SIG-M5 (cell line): ENCODE results near the gene SBK2.

Experiments
- DNase-seq: peaks from one replicate; lab custom pipeline; 2025; lab: John Stamatoyannopoulos, UW

SBK2 gene

DNA sequence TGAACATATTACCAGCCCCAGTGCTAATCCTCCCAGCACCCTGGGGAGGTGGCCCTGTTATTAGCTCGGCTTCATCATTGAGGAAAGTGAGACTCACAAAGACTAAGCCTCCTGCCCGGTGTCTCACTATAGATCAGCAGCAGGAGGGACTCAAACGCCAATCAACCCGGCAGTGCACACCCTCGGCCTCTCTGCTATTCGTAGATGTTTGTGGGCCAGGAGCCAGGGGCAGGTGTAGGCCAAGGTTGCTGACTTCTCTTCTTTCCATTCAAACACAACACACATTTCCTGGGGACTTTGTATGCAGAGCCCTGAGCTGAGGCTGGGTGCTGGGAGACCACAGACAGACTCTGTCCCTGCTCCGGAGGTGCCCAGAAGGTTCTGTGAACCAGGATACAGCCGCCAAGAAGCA is 17.8 kb upstream of the SBK2 start:
- DNase-seq: no peak

DNA sequence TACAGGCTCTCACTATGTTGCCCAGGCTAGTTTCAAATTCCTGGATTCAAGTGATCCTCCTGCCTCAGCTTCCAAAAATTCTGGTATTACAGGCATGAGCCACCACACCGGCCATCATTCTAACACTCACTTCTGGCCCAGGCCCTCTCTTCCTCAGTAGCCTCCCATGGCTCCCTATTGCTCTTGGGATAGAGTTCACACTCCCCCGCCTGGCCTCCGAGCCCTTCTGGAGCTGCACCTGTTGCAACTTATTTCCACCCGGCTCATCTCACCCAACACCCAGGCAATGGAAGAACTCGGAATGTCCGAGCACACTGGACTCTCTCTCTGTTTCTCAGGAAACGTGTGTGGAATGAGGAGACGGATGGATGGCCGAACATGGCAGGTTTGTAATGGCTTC is 17.4 kb upstream of the SBK2 start:
- DNase-seq: no peak

DNA sequence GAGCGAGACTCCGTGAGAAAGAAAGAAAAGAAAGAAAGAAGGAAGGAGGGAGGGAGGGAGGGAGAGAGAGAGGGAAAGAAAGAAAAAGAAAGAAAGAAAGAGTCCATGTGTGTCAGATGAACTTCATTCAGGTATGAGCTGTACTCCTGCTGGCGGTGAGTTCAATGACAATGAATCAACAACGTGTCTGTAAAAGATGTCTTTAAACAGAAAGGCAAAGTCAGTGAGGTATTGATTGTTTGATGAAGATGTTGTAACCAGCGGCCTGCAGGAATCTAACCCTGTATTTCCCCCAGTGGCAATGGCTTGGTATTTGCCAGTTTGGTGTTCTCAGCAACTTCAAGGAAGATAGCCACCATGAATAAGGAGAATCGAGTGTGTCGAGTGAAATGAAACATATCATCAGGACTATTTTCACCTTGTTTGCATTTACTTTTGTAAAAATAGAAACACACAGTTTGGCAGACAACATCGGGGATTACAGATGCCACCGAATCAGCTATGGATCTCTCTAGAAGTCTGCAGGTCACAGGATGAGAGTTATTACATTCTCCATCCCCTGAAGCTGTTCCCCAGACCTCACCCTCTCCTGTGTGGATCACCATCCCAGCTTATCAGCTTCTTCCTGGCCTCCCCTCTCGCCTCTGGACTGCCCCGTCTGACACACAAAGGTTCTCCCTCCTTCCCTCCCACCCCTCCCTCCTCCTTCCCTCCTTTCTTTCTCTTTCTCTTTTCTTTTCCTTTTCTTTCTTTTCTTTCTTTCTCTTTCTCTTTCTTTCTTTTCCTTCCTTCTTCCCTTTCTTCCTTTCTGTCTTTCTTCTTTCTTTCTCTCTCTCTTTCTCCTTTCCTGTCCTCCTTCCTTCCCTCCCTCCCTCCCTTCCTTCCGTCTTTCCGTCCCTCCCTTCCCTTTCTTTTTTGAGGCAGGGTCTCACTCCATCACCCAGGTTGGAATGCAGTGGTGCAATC is 16.6 kb upstream of the SBK2 start:
- no peak for DNase-seq

DNA sequence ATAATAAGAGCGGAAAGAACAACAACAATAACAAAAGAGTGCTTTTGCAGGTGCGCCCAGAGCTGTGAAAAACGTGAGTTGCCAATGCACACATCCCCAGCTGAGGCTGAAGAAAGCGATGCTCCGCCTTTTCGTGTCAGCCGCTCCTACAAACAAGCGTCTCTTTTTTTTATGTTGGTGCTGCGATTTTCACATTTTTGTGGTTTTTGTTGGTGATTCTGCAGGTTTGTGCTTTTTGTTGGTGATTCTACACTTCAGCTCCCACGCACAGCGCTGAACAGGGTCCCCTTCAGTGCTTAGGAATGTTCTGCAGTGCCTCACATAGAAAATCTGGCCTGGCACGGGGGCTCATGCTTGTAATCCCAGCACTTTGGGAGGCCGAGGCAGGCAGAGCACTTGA is 15.7 kb upstream of the SBK2 start:
- no peak for DNase-seq

DNA sequence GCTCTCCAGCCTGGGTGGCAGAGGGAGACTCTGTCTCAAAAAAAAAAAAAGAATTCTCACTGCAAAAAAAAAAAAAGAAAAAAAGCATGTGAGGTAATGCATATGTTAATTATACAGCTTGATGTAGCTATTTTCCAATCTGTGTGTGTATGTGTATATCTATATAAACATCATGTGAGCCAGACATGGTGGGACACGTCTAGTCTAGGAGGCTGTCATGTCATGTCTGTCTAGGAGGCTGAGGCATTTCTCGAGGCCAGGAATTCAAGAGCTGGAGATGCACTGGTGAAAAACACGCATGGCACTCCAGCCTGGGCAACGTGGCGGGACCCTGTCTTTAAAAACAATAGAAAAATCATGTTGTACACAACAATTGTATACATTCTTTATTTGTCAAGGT is 15.3 kb upstream of the SBK2 start:
- DNase-seq: no peak

DNA sequence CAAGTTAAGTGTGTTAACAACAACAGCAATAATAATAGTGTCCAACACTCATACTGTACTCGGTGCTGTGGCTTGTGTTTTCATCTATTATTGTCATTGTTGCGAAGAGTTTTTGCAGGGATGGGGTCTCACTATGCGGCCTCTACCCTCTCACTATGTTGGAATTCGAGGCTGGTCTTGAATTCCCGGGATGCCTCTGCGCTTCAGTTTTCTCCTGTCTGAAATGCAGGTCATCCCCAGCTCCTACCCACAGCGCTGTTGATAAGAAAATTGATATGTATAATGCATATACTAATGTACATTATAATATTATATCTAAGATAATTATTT is 13.4 kb upstream of the SBK2 start:
- DNase-seq: no peak

DNA sequence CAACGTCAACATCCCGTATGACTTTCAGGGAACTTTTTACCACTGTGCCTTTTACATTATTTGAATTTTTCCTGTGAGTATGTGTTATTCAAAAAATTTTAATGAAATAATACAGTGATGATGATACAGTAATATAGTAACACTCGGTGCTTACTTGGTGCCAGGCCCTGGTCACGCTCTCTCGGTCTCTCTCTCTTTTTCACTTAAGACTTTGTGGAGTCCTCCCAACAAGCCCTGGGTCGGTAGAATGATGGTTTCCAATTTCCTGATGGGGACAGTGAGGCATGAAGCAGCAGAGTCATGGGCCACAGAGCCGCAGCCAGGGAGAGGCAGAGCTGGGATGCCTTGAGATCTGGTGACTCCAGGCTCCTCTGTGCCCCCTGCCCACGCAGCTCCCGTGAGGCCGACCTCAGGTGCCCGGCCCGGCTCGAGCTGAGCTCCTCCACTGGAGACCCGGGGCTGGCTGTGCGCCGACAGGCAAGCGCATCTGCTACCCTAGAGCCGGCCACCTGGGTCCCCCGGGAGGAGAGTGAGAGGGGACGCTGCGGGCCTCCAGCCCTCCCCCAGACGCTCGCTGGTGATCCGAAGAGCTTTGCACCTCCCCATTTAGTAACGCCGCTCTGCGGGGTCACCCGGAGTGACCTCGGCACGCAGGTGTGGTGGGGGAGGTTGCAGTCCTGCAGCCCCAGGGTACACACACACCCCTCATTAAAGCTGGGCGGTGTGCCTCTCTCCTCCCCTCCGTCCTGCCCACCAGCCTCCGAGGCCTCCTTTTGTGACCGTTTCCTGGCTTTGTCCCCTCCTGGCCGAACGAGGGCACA is 12.8 kb upstream of the SBK2 start:
- no peak for DNase-seq

DNA sequence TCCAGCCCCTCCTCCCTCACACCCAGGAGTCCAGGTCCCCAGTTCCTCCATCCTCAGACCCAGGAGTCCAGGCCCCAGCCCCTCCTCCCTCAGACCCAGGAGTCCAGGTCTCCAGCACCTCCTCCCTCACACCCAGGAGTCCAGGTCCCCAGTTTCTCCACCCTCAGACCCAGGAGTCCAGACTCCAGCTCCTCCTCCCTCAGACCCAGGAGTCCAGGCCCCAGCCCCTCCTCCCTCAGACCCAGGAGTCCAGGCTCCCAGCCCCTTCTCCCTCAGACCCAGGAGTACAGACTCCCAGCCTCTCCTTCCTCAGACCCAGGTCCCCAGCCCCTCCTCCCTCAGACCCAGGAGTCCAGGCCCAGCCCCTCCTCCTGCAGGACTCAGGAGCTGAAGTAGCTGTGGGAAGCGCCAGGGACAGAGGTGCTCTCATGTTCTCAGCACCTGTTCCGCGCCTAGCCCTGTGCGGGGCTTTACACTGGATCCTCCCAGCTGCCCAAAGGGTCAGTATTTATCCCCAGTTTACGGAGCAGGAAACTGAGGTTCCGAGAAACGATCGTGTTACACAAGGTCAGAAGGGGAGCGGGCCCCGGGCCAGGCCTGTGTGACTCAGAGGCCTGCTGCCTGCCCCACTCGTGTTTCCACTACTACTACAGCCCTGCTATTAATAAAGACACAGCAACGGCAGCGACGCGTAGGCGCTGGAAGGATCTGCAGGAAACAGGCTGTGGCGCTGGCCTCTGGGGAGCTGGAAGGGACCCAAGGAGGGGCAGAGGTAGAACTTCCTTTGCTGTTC is 10.1 kb upstream of the SBK2 start:
- DNase-seq: no peak

DNA sequence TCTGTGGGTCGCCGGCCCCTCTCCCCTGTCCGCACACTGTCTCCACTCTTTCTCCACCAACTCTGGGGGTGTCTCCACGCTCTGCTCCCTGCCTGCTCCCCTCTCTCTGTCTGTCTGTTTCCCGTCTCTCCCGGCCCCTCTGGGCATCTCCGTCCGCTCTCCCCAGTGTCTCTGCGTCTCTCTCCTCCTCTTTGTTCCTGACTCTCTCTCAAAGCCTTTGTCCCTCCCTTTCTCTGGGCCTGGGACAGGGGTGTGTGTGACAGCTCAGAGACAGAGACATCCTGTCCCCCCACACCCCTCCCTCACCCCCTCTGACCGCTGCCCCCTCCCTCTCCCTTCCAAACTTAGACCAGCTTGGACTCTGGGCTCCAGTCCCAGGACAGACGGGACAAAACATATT is 9.1 kb upstream of the SBK2 start:
- no peak for DNase-seq

DNA sequence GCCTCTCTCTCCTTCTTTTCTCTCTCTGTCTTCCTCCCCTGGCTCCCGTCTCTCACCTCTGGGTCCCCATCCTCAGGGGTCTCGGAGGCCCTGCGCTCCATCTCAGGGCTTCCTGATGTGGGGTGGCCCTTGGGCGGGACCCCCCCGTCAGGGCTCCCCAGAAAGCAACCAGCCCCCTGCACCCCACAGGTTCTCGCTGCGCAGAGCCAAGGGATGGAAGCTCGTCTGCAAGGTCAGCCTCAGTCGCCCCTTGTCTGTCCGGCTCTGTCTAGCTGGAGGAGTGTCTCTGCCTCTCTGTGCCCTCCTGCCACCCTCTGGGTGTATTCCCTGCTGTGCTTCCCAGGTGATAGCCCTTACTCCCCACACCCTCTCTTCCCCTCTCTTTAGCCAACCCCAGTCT is 8.5 kb upstream of the SBK2 start, which contains the start of gene SBK3:
Gene SBK3, minus strand, starts transcription at position 101 of the 400 bp plus-strand sequence. Its CDS starts 0 bp downstream, at position 101.
- DNase-seq: no peak

DNA sequence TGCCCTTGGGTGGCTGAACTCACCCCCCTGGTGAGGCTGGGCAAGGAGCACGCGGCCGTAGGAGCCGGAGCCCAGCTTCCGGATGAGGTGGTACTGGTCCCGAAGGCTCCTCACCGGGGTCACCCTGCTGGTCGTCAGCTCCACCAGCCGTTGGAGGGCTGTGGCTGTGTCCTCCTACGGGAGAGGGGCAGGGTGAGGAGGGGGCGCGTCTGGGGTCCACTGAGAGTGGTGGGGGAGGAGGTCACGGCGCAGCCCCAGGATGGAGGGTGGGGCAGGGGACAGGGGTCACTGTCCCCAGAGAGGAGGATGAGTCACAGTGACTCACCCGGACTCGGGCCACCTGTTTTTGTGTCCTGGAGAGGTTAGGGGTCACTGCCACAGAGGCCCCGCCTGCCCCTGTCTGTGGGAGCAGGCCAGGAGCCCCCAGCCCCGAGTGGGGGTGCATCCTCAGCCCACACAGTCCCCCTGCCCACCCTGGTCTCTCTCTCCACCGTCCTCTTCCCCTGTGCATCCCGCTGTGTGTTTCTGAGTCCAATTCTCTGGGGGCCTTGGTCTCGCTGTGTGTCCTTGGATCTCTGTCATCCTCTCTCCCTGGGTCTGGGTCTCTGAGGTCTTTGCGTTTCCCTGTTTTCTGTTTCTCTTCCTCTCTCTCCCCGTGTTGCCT is 8.0 kb upstream of the SBK2 start:
- no peak for DNase-seq

DNA sequence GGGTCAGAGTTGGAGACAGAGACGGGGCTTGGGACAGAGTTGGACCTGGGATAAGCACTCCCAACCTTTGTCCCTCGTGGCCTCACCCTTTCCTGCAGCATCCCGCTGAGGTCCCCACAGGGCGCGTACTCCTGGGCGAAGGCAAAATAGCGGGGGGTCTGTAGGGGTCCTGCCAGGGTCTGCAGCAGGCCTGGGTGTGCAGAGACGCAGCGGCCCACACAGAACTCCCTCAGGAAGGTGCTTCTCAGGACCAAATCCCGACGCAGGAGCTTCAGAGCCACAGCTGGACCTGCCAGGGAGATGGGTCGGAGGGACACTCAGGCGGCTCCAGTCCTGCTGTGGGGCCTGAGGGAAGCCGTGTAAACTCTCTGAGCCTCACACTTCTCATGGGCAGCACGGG is 7.1 kb upstream of the SBK2 start:
- DNase-seq: no peak

DNA sequence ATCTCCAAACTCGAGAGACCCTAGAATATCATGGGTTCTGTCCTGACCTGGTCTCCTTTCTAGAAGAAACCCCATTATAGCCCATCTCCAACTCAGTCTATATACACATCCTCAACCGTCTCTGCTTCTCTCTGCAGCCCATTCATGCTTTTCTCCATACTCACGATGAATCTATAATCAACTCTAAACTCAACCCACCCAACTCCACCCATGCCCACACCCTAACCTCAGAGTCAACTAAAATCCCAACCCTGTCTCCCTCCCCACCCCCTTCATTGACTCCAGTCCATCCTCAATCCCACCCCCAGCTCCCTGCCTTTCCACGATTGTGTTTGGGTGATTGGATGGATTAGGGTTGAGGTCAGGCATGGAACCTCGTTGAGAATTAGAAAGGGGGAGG is 6.6 kb upstream of the SBK2 start:
- DNase-seq: no peak

DNA sequence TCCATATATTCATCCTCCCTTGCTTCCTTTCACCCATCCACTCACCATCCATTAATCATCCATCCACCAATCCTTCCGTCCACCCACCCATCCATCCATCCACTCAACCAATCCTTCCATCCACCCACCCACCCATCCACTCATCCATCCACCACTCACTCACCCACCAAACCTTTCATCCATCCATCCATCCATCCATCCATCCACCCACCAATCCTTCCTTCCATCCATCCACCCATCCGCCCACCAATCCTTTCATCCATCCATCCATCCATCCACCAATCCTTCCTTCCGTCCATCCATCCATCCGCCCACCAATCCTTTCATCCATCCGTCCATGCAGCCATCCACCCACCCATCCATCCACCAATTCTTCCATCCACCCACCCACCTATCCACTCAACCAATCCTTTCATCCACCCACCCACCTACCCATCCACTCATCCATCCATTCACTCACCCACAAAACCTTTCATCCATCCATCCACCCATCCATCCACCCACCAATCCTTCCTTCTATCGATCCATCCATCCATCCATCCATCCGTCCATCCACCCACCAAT is 5.4 kb upstream of the SBK2 start:
- no peak for DNase-seq

DNA sequence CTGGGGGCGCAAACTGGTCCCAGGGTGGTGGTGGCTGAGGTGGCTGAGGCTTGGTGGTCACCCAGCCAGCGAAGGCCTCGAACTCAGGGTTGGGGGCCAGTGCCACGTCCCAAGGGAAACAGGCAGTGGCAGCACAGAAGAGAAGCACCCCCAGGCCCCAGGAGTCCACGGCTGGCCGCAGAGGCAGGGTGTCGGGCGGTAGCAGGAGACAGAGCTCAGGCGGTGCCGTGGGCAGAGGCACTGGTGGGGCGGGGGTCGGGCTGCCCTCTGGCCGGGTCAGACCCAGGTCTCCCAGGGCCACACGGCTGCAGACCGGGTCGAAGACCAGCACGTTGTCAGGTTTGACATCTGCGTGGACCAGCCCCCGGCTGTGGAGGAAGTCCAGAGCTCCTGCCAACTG is 4.2 kb upstream of the SBK2 start:
- DNase-seq: no peak

DNA sequence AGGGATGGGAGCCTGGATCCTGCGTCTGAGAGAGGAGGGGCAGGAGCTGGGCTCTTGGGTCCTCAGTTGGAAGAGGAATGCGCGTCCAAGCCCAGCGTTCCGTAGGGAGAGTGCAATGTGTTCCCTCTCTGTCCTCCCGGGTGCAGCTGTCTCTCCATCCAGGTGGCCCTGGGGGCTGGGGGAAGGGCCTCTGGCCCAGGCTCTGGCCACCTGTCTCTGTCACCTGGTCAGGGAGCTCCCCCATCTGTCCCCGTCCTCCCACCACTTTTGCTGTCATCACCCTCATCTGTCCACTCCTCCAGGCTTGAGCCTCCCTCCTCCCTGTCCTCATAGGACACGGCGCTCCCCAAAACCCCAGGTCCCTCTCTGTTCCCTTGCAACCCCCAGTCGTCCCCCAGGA is 3.7 kb upstream of the SBK2 start:
- no peak for DNase-seq

DNA sequence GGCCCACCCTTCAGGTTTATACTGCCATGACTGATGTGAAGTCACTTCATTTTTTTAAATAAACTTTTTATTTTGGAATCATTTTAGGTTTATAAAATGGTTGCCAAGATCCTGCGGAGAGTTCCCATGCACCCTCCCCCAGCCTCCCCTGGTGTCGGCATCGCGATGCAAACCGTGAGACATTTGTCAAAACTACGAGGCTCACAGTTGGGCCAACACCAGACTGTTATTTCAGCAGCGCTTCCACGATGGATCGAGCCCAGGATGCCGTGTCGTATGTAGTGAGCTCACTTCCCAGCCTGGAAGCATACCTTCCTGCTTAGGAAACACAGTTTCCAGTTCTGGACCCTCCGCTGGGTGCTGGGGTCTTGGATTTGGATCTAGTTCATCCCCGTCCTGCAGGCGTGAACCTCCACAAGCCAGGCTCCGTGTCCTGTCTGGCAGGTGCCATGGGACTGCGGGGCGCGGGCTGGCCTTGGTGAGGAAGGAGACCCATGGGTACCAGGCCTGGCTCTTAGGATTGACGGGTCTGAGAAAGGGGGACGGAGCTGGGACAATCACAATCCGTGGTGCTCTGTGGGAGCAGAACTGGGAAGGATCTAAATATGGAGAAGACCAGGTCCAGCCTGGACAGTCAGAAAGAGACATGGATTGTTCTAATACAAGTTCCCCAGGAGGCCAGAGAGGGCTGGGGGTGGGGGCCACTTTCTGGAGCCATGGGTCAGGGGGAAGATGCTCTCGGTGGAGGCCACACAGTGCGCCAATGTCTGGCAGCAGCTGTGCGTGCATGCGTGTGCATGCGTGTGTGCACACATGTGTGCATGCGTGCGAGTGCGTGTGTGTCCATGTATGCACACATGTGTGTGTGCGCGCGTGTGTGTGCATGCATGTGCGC is 2.4 kb upstream of the SBK2 start:
- no peak for DNase-seq

DNA sequence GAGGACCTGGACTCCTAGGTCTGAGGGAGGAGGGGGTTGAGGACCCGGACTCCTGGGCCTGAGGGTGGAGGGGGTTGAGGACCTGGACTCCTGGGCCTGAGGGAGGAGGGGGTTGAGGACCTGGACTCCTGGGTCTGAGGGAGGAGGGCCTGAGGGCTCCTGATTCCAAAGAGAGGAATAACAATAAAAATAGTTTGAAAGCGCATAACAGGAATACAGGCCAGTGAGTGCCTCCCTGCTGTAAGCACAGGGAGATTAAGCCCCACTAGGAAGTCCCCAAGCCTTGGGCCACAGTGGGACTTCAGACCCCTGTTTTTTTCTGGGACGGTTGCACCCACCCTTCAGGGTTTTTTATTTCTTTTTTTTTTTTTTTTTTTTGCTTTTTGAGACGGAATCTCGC is 1.2 kb upstream of the SBK2 start:
- no peak for DNase-seq

DNA sequence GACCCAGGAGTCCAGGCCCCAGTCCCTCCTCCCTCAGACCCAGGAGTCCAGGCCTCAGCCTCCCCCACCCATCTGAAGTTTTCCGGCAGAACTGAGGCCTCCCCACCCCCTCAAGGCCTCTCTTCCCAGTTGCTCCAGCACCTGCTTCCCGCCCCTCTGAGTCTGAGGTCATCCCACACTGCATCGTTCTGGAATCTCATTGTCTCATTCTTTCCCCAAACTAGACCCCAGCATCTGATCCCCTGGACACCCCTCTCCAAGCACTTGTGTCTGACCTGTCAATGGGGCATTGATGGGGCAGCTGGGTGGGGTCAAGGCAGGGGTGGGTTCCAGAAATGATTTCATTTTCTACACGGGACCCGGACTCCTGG is 793 bp upstream of the SBK2 start:
- DNase-seq: no peak

DNA sequence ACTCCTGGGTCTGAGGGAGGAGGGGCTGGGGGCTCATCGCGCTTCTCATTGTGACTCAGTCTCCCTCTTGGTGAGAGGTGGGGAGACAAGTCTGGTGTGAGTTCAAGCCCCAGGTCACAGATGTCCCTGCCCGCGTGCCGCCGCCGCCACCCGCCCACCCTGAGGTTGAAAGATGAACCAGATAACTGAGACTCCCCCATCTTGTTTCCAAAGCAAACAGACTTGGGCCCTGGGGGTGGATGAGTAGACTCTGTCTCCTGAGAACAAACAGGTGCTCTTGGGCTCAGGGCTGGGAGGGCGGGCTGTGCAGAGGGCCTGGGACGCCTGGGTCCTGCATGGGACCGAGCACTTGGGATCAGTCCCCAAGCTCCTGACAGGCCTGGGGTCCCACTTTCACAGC is 567 bp downstream of the SBK2 start:
- no peak for DNase-seq

DNA sequence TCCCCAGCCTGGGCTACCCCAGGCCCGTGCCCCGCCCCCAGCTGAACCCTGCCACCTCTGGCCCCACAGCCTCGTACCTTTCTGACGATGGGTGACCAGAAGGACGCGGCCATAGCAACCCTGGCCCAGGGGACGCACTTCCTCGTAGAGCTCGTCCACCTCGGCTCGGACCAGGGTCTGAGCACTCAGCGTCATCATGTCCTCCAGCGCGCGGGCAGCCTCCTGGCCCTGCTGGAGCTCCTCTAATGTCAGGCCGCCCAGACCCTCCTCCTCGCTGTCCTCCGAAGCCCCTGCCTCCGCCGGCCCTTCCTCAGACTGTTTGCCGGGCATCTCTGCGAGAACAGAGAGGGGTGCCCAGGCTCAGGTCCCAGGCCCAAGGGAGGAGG is 975 bp downstream of the SBK2 start:
- no peak for DNase-seq
